H1 (cell line): ENCODE results near the gene TUBB4B. TPM values are rescaled to one million over a fixed set of nuclear protein-coding genes. Genes with fewer than 3 reads are reported as not detected.

ENCODE experiments used
- KDM5A ChIP-seq: fragments of 200-600 bp; IDR thresholded peaks from 2 replicates; pipeline ENCODE4 v1.7.1; 2012; ENCODE audit warnings: mild to moderate bottlenecking, low read length, inconsistent platforms, mixed read lengths
- MAX ChIP-seq: IDR thresholded peaks from 2 replicates; pipeline ENCODE4 v1.6.1; 2012; ENCODE audit warnings: inconsistent platforms
- NANOG ChIP-seq: IDR thresholded peaks from 2 replicates; pipeline ENCODE4 v1.6.1; 2011; ENCODE audit warnings: low read length, low read depth, mild to moderate bottlenecking, inconsistent platforms; ENCODE audit not compliant: insufficient read depth, poor library complexity, severe bottlenecking
- POLR2A ChIP-seq, 2 experiments: IDR thresholded peaks; 1 replicate in 1 of 2; 2 replicates in 1 of 2; pipeline ENCODE4 v1.6.1; 2011; ENCODE audit warnings: low read depth in 2 of 2, low read length in 2 of 2, mild to moderate bottlenecking in 2 of 2; ENCODE audit errors: control extremely low read depth in 1 of 2
- SIRT6 ChIP-seq: IDR thresholded peaks from one replicate; pipeline ENCODE4 v1.7.1; 2012; ENCODE audit warnings: low read length, inconsistent platforms
- SP1 ChIP-seq: IDR thresholded peaks from 2 replicates; pipeline ENCODE4 v1.6.1; 2011; ENCODE audit warnings: low read depth, low read length
- SP4 ChIP-seq: IDR thresholded peaks from 2 replicates; pipeline ENCODE4 v1.6.1; 2012; ENCODE audit warnings: low read length, inconsistent platforms
- polyA plus RNA-seq, 7 experiments: library from polyadenylated mRNA; depleted of rRNA in 3 of 7; stranded (reverse) in 5 of 7; unstranded in 2 of 7; fragments of >200 nt in 5 of 7; fragments of 200-250 nt in 2 of 7; gene quantifications; 1 replicate in 5 of 7; 2 replicates in 1 of 7; 4 replicates in 1 of 7; pipeline versions ENCODE4 v1.2.1 to v1.2.3, GENCODE V29; 2011 to 2013; ENCODE audit warnings: missing spikeins in 2 of 7, mixed read lengths in 2 of 7
- total RNA-seq: library from RNA; stranded (reverse); fragmentation: NEBNext Ultra II Directional; extraction: Animal tissue kit (Norgen Biotek cat#: 25700); gene quantifications from 2 replicates; pipeline ENCODE4 v1.2.1, GENCODE V29; 2021
- TF ChIP-seq, protein P1 (sequence below): IDR thresholded peaks from 2 replicates; pipeline ENCODE4 v1.6.1; 2012; ENCODE audit warnings: low read length, inconsistent platforms

Gene TUBB4B
- total and polyA plus RNA-seq, 2 of the 8 experiments (the other 6 are each of a cell fraction or from before 2014, with no cell fraction given): 280 to 307 TPM

- TF ChIP-seq NANOG: no peak
- no peak for TF ChIP-seq SP4
- TF ChIP-seq SIRT6: no peak
- TF ChIP-seq MAX: no peak
- no peak for TF ChIP-seq KDM5A
- TF ChIP-seq, protein P1, sequence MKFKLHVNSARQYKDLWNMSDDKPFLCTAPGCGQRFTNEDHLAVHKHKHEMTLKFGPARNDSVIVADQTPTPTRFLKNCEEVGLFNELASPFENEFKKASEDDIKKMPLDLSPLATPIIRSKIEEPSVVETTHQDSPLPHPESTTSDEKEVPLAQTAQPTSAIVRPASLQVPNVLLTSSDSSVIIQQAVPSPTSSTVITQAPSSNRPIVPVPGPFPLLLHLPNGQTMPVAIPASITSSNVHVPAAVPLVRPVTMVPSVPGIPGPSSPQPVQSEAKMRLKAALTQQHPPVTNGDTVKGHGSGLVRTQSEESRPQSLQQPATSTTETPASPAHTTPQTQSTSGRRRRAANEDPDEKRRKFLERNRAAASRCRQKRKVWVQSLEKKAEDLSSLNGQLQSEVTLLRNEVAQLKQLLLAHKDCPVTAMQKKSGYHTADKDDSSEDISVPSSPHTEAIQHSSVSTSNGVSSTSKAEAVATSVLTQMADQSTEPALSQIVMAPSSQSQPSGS: no peak
- no peak for TF ChIP-seq POLR2A (IDR thresholded peaks at IDR 0.05; ENCODE audit: control extremely low read depth in 1 of 2, low read depth in 2 of 2, low read length in 2 of 2)
- TF ChIP-seq SP1: no peak
Measured at GRCh38 chr9:137237759-137238726, 3.0 kb upstream of the TUBB4B start (continued).
